ENCODE results near the gene PRKN. TPM values are rescaled to one million over a fixed set of nuclear protein-coding genes. Genes with fewer than 3 reads are reported as not detected.

Gene PRKN
- total RNA-seq, 1 donor from 2014 or later = 5.1 TPM

GRCh38 chr6:161378115-161378514, 1349.5 kb downstream of the PRKN start:
- DNase-seq (ENCODE audit: low spot score) = no peak
- Mint-ChIP-seq H3K27me3 (ENCODE audit: unreplicated experiment) (no peaks in the 10 kb centered on the region), H3K27ac (ENCODE audit: unreplicated experiment) (no peak overlapping the region), H3K9me3 (ENCODE audit: unreplicated experiment) (no peaks in the 10 kb centered on the region), H3K4me3 (ENCODE audit: unreplicated experiment) (no peak overlapping the region), H3K4me1 (ENCODE audit: unreplicated experiment) (peaks cover 10% of the 10 kb centered on the region), H3K36me3 (ENCODE audit: low read depth, unreplicated experiment) (no peaks in the 10 kb centered on the region)
- TF ChIP-seq CTCF (IDR thresholded peaks at IDR 0.05; ENCODE audit: unreplicated experiment) = no peak

- DNase-seq (ENCODE audit: low spot score) = no peak
- Mint-ChIP-seq H3K9me3 (ENCODE audit: unreplicated experiment) (no peaks in the 10 kb centered on the region), H3K36me3 (ENCODE audit: low read depth, unreplicated experiment) (no peaks in the 10 kb centered on the region), H3K4me3 (ENCODE audit: unreplicated experiment) (no peak overlapping the region), H3K27me3 (ENCODE audit: unreplicated experiment) (no peaks in the 10 kb centered on the region), H3K27ac (ENCODE audit: unreplicated experiment) (no peak overlapping the region), H3K4me1 (ENCODE audit: unreplicated experiment) (peaks cover 8% of the 10 kb centered on the region)
- no peak for TF ChIP-seq CTCF (IDR thresholded peaks at IDR 0.05; ENCODE audit: unreplicated experiment)
These were observed 1350.5 kb downstream of the PRKN start for GRCh38 chr6:161377116-161377515.

- no peaks in the 10 kb centered on the region for H3K36me3 Mint-ChIP-seq (ENCODE audit: low read depth, unreplicated experiment)
- DNase-seq (ENCODE audit: low spot score) = no peak
- H3K27me3 Mint-ChIP-seq (ENCODE audit: unreplicated experiment) = no peaks in the 10 kb centered on the region
- peaks cover 7% of the 10 kb centered on the region for H3K4me1 Mint-ChIP-seq (ENCODE audit: unreplicated experiment)
- no peaks in the 10 kb centered on the region for H3K9me3 Mint-ChIP-seq (ENCODE audit: unreplicated experiment)
- H3K4me3 Mint-ChIP-seq (ENCODE audit: unreplicated experiment) = no peak overlapping the region
- no peak for TF ChIP-seq CTCF (IDR thresholded peaks at IDR 0.05; ENCODE audit: unreplicated experiment)
- no peak overlapping the region for H3K27ac Mint-ChIP-seq (ENCODE audit: unreplicated experiment)
These were observed 1351.2 kb downstream of the PRKN start for GRCh38 chr6:161376367-161376766.

- peaks cover 7% of the 10 kb centered on the region for H3K4me1 Mint-ChIP-seq (ENCODE audit: unreplicated experiment)
- no peaks in the 10 kb centered on the region for H3K9me3 Mint-ChIP-seq (ENCODE audit: unreplicated experiment)
- no peak overlapping the region for H3K4me3 Mint-ChIP-seq (ENCODE audit: unreplicated experiment)
- H3K36me3 Mint-ChIP-seq (ENCODE audit: low read depth, unreplicated experiment) = no peaks in the 10 kb centered on the region
- H3K27ac Mint-ChIP-seq (ENCODE audit: unreplicated experiment) = peak overlapping the region; percentile 32
- no peaks in the 10 kb centered on the region for H3K27me3 Mint-ChIP-seq (ENCODE audit: unreplicated experiment)
- TF ChIP-seq CTCF (IDR thresholded peaks at IDR 0.05; ENCODE audit: unreplicated experiment) = no peak
- peak; percentile 30 for DNase-seq (ENCODE audit: low spot score)
These were observed 1352.3 kb downstream of the PRKN start for GRCh38 chr6:161374971-161375873.

GRCh38 chr6:161373905-161374451, 1353.6 kb downstream of the PRKN start:
- Mint-ChIP-seq H3K9me3 (ENCODE audit: unreplicated experiment) (no peaks in the 10 kb centered on the region), H3K27ac (ENCODE audit: unreplicated experiment) (no peak overlapping the region), H3K36me3 (ENCODE audit: low read depth, unreplicated experiment) (no peaks in the 10 kb centered on the region), H3K4me1 (ENCODE audit: unreplicated experiment) (no peaks in the 10 kb centered on the region), H3K27me3 (ENCODE audit: unreplicated experiment) (no peaks in the 10 kb centered on the region), H3K4me3 (ENCODE audit: unreplicated experiment) (no peak overlapping the region)
- TF ChIP-seq CTCF (IDR thresholded peaks at IDR 0.05; ENCODE audit: unreplicated experiment) = peak; percentile 88
- peak; percentile 80 for DNase-seq (ENCODE audit: low spot score)
